MCF 10A (cell line): ENCODE measurements around the gene B4GALT5. TPM values are rescaled to one million over a fixed set of nuclear protein-coding genes. Genes with fewer than 3 reads are reported as not detected.

Experiments used
- BruUV-seq: library from RNA; stranded (reverse); fragments of 400-500 nt; replicated peaks from 2 replicates; lab custom pipeline; 2021; lab: Mats Ljungman, UMichigan
- CTCF ChIA-PET: fragments of 300-600 bp; sonication (Branson Sonifier 250); formaldehyde crosslinking; extraction: SDS; loops from one replicate; lab custom pipeline; 2021; ENCODE audit warnings: antibody characterized with exemption, inconsistent platforms; lab: Yijun Ruan, JAX
- POLR2A ChIA-PET: fragments of 300-600, 350-650 bp; sonication (Branson Sonifier 250); formaldehyde crosslinking; extraction: SDS; loops from one replicate; lab custom pipeline; 2020; ENCODE audit warnings: antibody characterized with exemption, inconsistent platforms; lab: Yijun Ruan, JAX
- DNase-seq: peaks from one replicate; pipeline ENCODE4 v3.0.0-alpha.2; 2018; ENCODE audit not compliant: unreplicated experiment
- H3K27ac Mint-ChIP-seq: one replicate; pipeline ENCODE4 v1.8.0; 2022; ENCODE audit warnings: mild to moderate bottlenecking, low read depth, mixed read lengths; ENCODE audit not compliant: unreplicated experiment
- H3K27me3 Mint-ChIP-seq: one replicate; pipeline ENCODE4 v1.8.0; 2022; ENCODE audit warnings: mixed read lengths; ENCODE audit not compliant: insufficient read depth, unreplicated experiment
- H3K36me3 Mint-ChIP-seq: one replicate; pipeline ENCODE4 v1.8.0; 2022; ENCODE audit warnings: mild to moderate bottlenecking, moderate library complexity, mixed read lengths; ENCODE audit not compliant: insufficient read depth, unreplicated experiment
- H3K4me1 Mint-ChIP-seq: one replicate; pipeline ENCODE4 v1.8.0; 2022; ENCODE audit warnings: mixed read lengths; ENCODE audit not compliant: insufficient read depth, unreplicated experiment
- H3K4me3 Mint-ChIP-seq: one replicate; pipeline ENCODE4 v1.8.0; 2022; ENCODE audit warnings: mild to moderate bottlenecking, moderate library complexity, mixed read lengths; ENCODE audit not compliant: unreplicated experiment
- H3K9me3 Mint-ChIP-seq: one replicate; pipeline ENCODE4 v1.8.0; 2022; ENCODE audit warnings: mixed read lengths; ENCODE audit not compliant: unreplicated experiment
- CTCF ChIP-seq: fragments of 200-600 bp; IDR thresholded peaks from one replicate; pipeline ENCODE4 v1.8.0; 2022; ENCODE audit warnings: antibody characterized with exemption, mild to moderate bottlenecking; ENCODE audit not compliant: unreplicated experiment
- intact Hi-C: fragments of 100-400 bp; cut with micrococcal nuclease; formaldehyde crosslinking; loops from 2 replicates; pipeline ENCODE4 v1.14.1; 2022
- total RNA-seq: library from RNA; stranded (reverse); gene quantifications from 2 replicates; pipeline ENCODE4 v1.2.3, GENCODE V29; 2022

B4GALT5 gene
- total RNA-seq, 1 experiment from 2014 or later = 17.1 TPM

GRCh38 chr20:49695830-49696229 lies 17.8 kb downstream of the B4GALT5 start:
- BruUV-seq = no TSS peak
- intact Hi-C loops = no loop called here
- Mint-ChIP-seq H3K4me1 (peaks cover 55% of the 10 kb centered on the region), H3K27ac (no peak overlapping the region), H3K36me3 (no peaks in the 10 kb centered on the region), H3K27me3 (no peaks in the 10 kb centered on the region), H3K4me3 (no peak overlapping the region), H3K9me3 (no peaks in the 10 kb centered on the region)
- DNase-seq = no peak
- ChIA-PET POLR2A (interaction anchor here (0.7 to 8.0 kb wide), 6 partner anchors 10 to 135 kb away, joined by 3 to 71 read pairs (median 9); partner anchors contain the start of gene B4GALT5), CTCF (interaction anchor here (0.6 to 1.4 kb wide), 3 partner anchors 21 to 150 kb away, joined by 3 to 4 read pairs (median 3); no protein-coding TSS in a partner anchor)
- no peak for TF ChIP-seq CTCF

- ChIA-PET CTCF (interaction anchor here (0.6 to 1.4 kb wide), 3 partner anchors 83 to 152 kb away, joined by 3 to 7 read pairs (median 3); no protein-coding TSS in a partner anchor), POLR2A (interaction anchor here (0.7 to 8.0 kb wide), 11 partner anchors 9 to 418 kb away, joined by 3 to 71 read pairs (median 9); partner anchors contain the start of genes B4GALT5 and SLC9A8)
- H3K9me3 Mint-ChIP-seq = no peaks in the 10 kb centered on the region
- H3K27me3 Mint-ChIP-seq = no peaks in the 10 kb centered on the region
- no peak for DNase-seq
- TF ChIP-seq CTCF = no peak
- H3K27ac Mint-ChIP-seq = peak overlapping the region; percentile 8
- BruUV-seq = no TSS peak
- H3K36me3 Mint-ChIP-seq = no peaks in the 10 kb centered on the region
- H3K4me3 Mint-ChIP-seq = no peak overlapping the region
- intact Hi-C loops = no loop called here
- H3K4me1 Mint-ChIP-seq = peaks cover 46% of the 10 kb centered on the region
These were observed 19.1 kb downstream of the B4GALT5 start for GRCh38 chr20:49694450-49695071.

- no TSS peak for BruUV-seq
- Mint-ChIP-seq H3K4me1 (peaks cover 39% of the 10 kb centered on the region), H3K27me3 (no peaks in the 10 kb centered on the region), H3K27ac (peak overlapping the region; percentile 8), H3K4me3 (no peak overlapping the region), H3K9me3 (no peaks in the 10 kb centered on the region), H3K36me3 (no peaks in the 10 kb centered on the region)
- intact Hi-C loops = no loop called here
- CTCF ChIA-PET = interaction anchor here (0.6 to 1.4 kb wide), 9 partner anchors 11 to 429 kb away, joined by 3 to 7 read pairs (median 4); no protein-coding TSS in a partner anchor
- POLR2A ChIA-PET = interaction anchor here (0.6 to 8.0 kb wide), 17 partner anchors 10 to 417 kb away, joined by 3 to 71 read pairs (median 4); partner anchors contain the start of genes B4GALT5 and SLC9A8
- no peak for TF ChIP-seq CTCF
- DNase-seq = peak; percentile 35
These were observed 20.1 kb downstream of the B4GALT5 start for GRCh38 chr20:49693435-49694171.

- ChIA-PET CTCF (interaction anchor here (0.6 to 1.4 kb wide), 10 partner anchors 11 to 428 kb away, joined by 3 to 7 read pairs (median 4); no protein-coding TSS in a partner anchor), POLR2A (interaction anchor here (0.8 to 8.0 kb wide), 14 partner anchors 11 to 417 kb away, joined by 3 to 71 read pairs (median 5); partner anchors contain the start of genes B4GALT5 and SLC9A8)
- no peak for DNase-seq
- BruUV-seq = no TSS peak
- H3K27ac Mint-ChIP-seq = no peak overlapping the region
- TF ChIP-seq CTCF = no peak
- intact Hi-C loops = no loop called here
- H3K9me3 Mint-ChIP-seq = no peaks in the 10 kb centered on the region
- H3K27me3 Mint-ChIP-seq = no peaks in the 10 kb centered on the region
- H3K4me1 Mint-ChIP-seq = peaks cover 44% of the 10 kb centered on the region
- no peak overlapping the region for H3K4me3 Mint-ChIP-seq
- no peaks in the 10 kb centered on the region for H3K36me3 Mint-ChIP-seq
These were observed 20.7 kb downstream of the B4GALT5 start for GRCh38 chr20:49692941-49693340.
